Measurements from ENCODE around the gene KAT5.

DNA sequence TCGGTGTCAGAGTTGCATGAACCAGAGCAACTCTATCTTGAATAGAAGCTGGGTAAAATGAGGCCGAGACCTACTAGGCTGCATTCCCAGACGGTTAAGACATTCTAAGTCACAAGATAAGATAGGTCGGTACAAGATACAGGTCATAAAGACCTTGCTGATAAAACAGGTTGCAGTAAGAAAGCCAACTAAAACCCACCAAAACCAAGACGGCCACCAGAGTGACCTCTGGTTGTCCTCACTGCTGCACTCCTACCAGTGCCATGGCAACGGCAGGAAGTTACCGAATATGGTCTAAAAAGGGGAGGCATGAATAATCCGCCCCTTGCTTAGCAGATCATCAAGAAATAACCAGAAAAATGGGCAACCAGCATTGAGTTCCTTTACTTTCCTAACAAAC is 2.4 kb upstream of the KAT5 start:
- no peak for TF ChIP-seq POLR2A (IDR thresholded peaks at IDR 0.05; ENCODE audit: low read depth)
- TF ChIP-seq, protein P1, sequence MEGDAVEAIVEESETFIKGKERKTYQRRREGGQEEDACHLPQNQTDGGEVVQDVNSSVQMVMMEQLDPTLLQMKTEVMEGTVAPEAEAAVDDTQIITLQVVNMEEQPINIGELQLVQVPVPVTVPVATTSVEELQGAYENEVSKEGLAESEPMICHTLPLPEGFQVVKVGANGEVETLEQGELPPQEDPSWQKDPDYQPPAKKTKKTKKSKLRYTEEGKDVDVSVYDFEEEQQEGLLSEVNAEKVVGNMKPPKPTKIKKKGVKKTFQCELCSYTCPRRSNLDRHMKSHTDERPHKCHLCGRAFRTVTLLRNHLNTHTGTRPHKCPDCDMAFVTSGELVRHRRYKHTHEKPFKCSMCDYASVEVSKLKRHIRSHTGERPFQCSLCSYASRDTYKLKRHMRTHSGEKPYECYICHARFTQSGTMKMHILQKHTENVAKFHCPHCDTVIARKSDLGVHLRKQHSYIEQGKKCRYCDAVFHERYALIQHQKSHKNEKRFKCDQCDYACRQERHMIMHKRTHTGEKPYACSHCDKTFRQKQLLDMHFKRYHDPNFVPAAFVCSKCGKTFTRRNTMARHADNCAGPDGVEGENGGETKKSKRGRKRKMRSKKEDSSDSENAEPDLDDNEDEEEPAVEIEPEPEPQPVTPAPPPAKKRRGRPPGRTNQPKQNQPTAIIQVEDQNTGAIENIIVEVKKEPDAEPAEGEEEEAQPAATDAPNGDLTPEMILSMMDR (IDR thresholded peaks at IDR 0.05), result no peak
